M059J (cell line): ENCODE measurements around the gene SCTR. TPM values are rescaled to one million over a fixed set of nuclear protein-coding genes. Genes with fewer than 3 reads are reported as not detected.

Source experiments
- DNase-seq: peaks from one replicate; pipeline ENCODE4 v3.0.0-alpha.2; 2012; ENCODE audit warnings: low read depth
- total RNA-seq: library from RNA; depleted of rRNA; stranded (reverse); fragments of >200 nt; shearing (Covaris generic); gene quantifications from 2 replicates; pipeline ENCODE4 v1.2.3, GENCODE V29; 2014

Gene SCTR
- total RNA-seq, 1 experiment from 2014 or later = not detected

GRCh38 chr2:119429225-119429981, 94.9 kb downstream of the SCTR start:
- DNase-seq = no peak

DNA sequence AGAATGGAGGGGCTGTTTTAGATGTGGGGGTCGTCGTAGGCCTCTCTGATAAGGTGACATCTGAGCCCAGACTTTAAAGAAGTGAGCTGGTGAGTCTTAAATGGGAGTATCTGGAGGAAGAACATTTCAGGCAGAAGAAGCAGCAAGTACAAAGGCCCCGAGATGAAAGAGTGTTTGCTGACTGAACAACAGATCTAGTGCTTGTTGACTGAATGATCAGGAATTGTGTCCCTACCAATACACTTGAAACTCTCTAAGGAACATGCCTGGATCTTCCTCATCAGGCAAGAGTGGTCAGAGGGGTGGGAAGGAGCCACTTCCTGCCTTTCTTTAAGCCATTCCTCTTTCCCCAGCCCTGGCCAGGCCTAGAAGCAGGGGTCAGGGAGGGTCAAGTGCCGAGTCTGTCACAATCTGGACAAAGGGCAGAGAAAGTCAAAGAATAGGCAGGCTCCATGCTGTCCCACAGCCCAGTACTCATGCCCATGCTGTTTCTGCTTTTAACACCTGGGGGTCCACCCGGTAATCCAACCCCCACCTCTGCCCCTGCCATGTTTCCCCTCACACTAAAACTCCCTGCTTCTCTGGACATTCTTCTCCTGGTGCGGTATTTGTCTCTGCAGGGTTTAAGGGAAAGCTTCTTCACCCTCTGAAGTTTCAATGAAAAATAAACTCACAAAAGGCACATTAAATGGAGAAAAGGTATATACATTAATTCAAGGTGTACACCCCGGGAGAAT, 95.6 kb downstream of the SCTR start:
- DNase-seq = no peak

DNA sequence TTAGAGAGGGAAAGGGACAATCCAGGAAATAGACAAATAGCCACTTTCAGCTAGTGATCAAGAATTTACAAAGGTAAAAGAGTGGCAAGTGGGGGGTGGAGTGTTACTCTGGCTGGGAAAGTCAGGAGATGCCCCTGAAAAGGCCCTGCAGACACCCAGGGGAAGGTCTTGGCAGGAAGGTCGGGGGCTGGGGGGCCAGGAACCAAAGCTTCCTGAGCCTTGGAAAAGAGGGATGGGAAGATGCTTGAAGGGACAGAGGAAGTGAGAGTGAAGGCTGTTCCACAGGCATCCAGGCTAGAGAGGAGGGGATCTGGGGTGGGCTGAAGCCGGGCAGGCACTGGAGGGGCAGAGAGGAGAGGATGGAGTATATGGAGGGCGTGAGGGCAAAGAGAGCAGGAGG, 96.5 kb downstream of the SCTR start:
- DNase-seq = no peak

DNA sequence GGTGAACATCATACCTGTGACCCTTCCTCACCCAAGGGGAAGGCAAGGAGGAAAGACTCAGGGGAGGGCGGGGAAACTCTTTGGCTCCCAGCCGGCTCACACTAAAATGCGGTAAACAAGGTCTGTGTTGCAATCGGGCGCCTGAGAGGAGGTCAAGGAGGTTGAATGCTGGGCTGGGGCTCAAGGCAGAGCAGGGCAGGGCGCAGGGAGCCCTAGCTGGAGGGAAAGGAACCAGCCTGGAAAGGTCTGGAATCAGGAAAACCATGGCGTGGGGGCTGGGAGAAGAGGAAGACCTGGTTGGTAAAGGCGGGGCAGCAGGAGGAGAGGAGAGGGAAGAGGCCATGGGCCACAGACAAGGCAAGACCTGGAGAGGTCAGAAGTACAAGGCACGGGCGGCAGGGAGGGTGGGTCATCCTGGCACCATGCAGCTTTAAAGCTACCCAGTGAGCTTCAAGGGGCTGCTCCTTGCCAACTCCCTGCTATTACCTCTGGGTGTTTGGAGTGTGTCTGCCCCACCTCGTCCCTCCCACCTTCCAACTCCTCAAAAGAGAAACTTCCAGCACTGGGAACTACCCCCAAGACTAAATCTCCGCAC, 97.4 kb downstream of the SCTR start:
- DNase-seq = no peak

- DNase-seq = no peak
Observed at GRCh38 chr2:119426396-119426675, 97.9 kb downstream of the SCTR start.

GRCh38 chr2:119425620-119426395, 98.5 kb downstream of the SCTR start:
- no peak for DNase-seq

GRCh38 chr2:119425119-119425405, 99.2 kb downstream of the SCTR start:
- no peak for DNase-seq

DNA sequence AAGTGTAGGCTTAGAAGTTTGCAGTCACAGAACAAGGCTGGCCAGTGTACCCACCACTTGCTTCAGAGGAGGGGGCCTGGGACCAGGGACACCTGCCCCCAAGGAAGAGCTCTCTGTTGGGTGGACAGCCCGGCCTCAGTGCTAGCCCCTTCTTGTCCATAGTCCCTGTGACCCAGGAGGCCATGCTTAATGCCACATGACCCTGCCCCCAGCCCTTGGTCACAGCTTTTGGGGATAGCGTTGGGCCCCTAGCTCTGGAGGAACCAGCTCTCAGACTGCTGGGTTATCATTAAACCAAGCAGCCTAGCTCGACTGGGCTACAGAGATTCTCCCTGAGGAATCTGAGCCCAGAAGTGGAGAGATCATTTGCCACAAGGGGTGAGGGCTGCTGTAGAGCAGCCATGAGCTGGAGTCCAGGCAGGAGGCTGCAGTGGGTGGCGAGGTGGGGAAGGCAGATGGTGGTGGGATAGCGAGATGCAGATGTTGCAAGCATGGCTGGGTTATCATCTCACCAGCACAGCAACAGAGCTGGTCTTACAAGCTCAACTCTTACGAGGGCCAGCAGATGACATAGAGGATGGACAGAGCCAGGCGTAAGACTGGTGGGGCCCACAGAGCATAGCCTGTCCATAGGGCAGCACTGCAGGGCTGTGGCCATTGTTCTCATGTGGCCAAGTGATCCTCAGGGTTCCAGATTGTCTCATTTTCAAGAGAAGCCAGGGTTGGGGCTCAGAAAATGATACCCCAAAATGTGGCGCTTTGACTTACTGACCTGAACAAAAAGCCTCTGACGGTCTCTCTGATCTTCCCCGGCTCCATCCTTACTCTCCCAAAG, 99.8 kb downstream of the SCTR start:
- DNase-seq = no peak

GRCh38 chr2:119423811-119424210, 100.5 kb downstream of the SCTR start:
- DNase-seq = no peak

- DNase-seq = no peak
Observed at GRCh38 chr2:119423108-119423444, 101.2 kb downstream of the SCTR start.

GRCh38 chr2:119422360-119423107, 101.7 kb downstream of the SCTR start:
- no peak for DNase-seq

DNA sequence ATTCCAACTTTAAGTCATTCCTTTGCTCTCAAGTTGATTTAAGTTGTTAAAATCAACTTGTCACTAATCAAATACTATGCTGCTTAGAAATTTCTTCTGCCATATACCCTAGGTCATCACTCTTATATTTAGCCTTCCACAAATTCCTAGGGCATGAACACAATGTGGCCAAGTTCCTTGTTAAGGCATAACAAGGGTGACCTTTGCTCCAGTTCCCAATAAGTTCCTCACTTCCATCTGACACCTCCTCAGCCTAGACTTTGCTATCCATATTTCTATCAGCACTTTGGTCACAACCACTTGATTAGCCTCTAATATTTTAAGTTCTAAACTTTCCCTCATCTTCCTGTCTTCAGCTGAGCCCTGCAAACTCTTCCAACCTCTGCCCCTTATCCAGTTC, 102.5 kb downstream of the SCTR start:
- no peak for DNase-seq

DNA sequence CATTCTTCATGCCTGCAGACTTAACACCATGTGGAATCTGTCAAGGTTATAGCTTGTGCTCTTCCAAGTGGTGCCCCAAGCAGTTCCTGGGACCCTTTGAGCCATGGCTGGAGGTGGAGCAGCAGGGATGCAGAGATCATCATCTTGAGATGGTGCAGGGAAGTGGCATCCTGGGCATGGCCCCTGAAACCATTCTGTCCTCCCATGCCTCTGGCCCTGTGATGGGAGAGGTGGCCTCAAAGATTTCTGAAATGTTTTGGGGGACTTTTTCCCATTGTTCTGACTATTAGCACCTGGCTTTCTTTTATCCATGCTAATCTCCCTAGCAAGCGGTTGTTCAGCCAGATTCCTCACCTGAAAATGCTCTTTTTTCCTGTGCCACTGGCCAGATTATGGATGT, 103.0 kb downstream of the SCTR start:
- DNase-seq = no peak

DNA sequence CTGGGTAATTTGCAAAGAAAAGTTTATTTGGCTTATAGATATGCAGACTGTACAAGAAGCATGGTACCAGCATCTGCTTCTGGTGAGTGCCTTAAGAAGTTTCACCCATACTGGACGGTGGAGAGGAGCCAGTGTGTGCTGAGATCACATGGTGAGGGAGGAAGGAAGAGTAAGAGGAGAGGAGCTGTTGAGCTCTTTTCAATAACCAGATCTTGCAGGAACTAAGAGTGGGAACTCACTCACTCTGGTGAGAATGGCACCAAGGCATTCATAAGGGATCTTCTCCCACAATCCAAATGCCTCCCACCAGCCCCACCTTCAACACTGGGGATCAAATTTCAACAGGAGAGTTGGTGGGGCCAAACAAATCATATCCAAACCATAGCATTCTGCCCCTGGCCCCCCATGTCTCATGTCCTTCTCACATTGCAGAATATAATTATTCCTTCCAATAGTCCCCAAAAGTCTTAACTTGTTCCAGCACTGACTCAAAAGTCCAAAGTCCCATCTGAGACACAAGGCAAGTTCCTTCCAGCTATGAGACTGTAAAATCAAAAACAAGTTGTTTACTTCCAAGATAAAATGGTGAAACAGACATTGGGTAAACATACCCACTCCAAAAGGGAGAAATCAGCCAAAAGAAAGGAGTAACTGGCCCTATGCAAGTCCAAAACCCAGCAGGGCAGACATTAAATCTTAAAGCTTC, 104.3 kb downstream of the SCTR start:
- DNase-seq = no peak

DNA sequence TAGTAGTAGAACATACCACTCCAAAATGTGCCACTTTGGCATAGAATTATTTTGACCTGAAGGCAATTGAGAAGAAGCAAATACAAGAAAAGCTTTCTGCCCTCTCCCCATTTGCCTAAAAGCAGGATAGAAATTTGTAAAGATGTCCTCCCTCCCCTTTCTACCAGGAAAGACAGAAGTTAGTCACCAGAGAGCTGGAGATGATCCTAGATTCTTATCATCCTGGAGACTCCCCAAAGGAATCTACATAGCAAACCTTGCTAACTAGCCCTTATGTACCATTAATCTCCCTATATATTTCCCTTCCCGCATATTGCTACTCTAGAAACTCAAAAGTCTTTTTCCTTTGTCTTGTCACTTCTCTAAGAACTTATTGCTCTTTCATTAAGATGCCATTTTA, 105.2 kb downstream of the SCTR start:
- peak; percentile 14 for DNase-seq

DNA sequence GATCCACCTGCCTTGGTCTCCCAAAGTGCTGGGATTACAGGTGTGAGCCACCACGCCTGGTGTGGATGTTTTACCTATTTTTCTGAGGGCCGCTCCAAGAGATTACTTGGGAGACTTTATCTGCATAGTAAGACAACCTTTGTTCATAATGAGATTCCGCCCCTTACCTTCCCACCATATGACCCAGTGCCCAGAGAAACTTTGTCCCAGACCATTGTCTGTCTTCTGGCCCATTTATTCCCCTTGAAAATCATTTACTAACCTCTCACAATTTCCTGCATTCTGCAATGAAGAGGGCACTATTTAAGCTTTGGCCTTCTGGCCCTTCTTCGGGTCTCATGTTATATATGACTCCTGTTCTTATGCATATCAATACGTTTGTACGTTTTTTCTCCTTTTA, 106.4 kb downstream of the SCTR start:
- no peak for DNase-seq

GRCh38 chr2:119416299-119416923, 107.9 kb downstream of the SCTR start:
- DNase-seq = no peak

- peak; percentile 31 for DNase-seq
Observed at GRCh38 chr2:119415630-119416029, 108.7 kb downstream of the SCTR start.

- no peak for DNase-seq
Observed at GRCh38 chr2:119414894-119415293, 109.4 kb downstream of the SCTR start.

DNA sequence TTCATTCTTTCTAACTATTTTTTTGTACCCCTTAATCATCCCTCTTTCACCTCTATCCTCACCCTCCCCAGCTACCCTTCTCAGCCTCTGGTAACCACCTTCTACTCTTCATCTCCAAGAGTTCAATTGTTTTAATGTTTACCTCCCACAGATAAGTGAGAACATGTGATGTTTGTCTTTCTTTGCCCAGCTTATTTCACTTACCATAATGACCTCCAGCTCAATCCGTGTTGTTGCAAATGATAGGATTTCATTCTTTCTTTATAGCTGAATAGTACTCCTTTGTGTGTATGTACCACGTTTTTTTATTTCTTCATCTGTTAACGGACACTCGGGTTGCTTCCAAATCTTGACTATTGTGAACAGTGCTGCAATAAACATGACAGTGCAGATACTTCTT, 114.8 kb downstream of the SCTR start:
- no peak for DNase-seq
